Activated T-helper 1 cell treated with anti-CD3 and anti-CD28 coated beads, Interleukin-2, amount 50 U/mL, for 16 hours (primary cell): ENCODE data around the gene CNTNAP5.

ENCODE experiments used
- DNase-seq, 2 donors: peaks; one replicate each; pipeline ENCODE4 v3.0.0-alpha.2; 2020; ENCODE audit warnings: low read depth in 1 of 2, low spot score in 1 of 2

Gene CNTNAP5

DNA sequence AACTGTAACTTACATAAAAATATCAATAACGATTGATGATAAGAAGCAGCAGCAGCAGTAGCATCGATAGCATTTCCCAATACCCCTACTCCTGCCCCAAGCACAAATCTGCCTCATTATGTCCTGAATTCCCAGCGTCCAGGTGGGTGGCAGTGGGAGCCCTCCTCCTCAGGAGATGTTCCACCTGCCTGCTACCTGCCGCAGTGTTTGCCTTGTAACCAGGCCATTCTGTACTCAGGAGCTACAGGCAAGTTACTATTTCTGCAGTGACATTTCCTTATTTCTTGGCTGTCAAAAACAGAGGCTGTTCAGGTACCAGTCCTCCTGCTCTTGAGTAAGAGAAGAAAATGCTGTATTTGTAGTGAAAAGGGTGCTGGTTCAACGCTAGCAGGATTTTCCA is 236.4 kb downstream of the CNTNAP5 start:
- no peak for DNase-seq

DNA sequence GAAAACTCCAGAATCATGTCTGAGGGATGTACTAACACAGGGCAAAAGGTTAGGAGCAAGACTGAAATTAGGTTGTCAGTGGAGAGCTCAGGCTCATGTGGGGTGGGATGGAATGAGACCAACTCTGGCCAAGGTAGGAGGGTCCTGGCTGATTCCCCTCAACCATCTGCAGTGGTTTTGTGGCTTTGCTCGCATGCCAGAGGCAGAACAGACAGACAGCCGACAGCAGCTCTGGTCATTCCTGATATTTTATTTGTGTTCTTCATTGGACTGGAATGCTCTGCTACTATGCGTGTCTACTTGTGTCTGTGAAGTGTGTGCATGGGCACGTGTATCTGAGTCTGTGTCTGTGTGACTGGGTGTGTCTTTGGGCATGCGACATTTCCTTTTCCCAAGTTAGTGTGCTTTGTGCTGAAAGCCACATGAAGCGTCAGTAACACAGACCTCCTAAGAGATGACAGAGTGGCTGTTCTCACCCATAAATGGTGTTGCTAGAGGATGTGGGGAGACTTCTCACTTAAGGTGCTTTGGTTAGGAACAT is 239.5 kb downstream of the CNTNAP5 start:
- DNase-seq, result no peak

DNA sequence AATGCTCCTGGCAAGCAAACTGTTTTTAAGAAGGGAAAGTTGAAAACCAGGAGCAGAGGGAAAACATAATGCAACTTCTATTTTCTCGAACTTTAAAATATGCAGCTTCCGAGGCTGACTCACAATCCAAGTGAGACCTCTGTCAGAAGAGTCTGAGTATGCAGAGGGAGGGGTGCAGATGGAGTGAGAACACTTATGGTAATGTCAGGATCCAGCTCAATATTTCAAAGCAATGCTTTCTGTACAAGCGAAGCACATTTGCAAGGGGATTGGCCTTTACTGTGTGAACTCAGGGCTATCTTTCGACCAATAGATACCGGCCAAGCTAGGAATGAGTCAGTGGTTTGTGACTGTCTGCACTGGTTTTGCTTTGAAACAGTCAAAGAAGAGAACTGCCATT is 242.7 kb downstream of the CNTNAP5 start:
- no peak for DNase-seq

DNA sequence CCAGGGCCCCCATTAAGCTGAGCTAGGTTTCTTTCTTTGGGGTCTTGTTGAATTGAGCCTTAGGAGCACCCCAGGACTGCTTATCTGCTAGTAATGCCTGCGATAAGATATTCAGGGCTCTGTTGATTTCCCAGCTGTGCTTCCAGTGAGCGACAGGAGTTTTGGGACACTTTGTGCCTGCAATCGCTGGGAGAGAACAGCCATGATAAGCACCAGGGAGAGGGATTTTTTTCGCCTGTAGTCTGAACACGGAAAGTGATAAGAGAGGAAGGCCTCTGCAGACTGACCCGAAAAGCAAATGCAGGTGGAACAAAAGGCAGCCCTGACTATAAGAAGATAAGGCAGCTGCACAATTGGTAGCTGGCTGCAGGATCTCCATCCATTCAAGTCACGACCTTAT is 244.3 kb downstream of the CNTNAP5 start:
- no peak for DNase-seq

DNA sequence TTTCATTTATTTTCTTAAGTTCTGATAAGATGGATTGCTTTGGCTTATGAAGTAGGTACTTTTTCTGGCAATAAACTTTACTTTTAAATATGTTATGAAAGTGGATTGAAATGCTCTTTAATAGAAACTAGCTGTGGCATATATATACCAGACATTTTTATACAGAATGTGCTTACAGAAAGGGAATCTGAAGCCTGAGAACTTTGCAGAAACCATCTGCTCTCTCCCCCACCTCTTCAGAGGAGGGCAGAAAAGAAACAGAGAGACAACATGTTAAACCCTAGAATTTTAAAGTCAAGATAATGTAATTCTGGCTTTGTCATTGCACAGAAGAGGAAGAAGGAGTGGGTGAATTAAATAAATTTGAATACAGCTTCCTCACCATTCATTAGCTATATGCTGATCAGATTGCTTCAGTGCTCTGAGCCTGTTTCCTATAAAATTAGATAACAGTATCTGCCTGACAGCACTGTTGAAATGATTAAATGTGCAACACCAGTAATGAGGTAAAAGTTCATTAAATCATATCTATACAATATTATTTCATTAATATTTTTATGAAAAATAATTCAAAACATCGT is 247.3 kb downstream of the CNTNAP5 start:
- no peak for DNase-seq

DNA sequence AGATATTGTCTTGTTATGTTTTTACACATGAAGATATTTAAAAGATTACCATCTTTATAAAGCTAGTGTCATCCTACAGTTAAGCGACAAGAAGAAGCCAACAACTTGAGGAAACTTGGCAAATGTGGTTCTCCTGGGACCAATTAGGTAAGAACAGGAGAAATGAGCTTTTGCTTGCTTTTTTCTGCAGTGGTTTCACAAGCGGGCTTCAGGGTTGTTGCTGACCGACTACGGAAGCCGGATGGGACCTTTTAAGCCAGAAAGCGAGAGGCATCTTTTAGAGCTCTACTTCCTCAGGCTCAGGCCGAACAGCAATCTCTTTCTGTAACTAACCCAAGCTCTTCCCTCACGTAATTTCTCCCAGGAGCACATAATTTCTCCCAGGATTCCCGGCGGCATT is 256.5 kb downstream of the CNTNAP5 start:
- no peak for DNase-seq

DNA sequence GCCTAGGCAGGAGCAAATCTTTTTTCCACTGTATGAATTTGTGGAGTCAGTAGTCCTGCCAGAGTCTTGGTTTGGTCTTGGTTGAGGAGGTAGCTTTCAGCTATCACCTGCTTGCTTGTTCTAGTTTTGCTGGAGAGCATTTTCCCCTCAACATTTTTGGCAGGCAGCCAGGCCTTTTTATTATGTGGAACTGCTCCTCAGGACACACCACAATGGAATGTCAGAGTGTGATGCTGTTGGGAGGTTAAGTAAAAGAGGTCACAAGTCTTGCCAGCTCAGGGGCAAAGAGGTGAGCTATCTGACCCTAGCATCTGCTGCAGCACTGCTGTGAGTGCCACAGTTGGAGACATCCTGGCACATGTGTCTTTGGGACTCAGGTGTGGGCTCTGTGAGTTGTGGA is 258.0 kb downstream of the CNTNAP5 start:
- DNase-seq, result no peak

DNA sequence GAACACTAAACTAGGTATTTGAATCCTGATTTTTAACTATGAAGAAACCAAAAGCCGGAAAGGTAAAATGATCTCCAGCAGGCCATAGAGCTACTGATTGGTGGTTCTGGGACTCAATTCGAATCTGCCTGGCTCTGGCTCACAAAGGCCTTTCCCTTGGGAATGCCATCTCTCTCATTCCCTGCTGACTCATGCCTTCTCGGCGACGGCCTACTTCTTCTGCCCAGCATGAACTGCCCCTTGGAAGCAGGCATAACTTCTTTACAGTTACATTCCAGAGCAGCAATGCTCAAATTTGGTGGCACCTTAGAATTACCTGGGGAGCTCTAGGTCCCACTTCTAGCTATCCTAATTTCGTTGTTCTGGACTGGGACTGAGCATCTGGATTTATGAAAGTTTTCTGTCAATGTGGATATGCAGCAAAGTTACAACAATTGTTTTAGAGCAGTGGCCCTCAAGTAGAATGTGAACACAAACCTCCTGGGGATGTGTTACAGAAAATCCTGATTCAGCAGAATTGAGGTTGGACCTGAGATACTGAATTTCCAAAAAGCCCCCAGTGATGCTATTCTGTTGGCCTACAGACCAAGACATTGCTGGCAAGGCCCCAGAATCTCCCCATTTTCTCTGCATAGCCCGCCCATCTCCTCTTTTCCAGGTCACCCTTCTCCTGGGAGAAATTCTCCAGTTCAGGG is 261.1 kb downstream of the CNTNAP5 start:
- no peak for DNase-seq

DNA sequence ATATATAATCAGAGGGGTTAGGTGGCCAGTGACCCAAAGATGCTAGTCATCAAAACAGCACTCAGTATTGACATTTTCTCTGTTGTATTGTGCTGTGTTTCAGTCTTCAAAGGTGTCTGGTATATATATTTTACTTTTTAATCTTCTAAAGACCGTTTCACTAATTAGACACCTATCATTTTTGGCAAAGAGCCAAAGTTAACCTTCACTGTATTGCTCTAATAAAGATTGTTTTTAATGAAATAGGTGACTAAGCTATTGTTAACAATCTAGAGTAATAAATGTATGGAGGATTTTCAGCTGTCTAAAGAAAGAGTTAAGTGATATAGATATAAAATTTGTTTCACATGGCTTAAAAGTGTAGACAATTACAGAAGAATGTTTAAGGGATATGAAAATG is 264.0 kb downstream of the CNTNAP5 start:
- no peak for DNase-seq

DNA sequence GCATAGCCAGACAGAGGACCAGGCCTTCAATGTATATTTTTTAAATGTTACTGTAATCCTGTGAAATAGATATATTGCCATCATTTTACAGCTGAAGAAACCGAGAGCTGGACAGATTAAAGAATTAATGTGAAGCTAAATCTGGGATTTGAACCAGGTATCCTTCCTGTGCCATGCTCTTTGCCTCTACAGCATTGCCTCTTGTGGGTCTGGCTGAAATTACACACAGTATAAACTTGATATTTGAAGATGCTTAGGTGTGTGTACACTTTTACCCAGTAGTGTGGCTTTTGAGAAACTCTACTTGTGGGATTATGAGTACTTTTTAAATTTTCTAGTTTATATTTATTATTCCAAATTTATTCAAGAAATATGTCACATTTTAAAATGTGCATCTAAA is 264.5 kb downstream of the CNTNAP5 start:
- no peak for DNase-seq

DNA sequence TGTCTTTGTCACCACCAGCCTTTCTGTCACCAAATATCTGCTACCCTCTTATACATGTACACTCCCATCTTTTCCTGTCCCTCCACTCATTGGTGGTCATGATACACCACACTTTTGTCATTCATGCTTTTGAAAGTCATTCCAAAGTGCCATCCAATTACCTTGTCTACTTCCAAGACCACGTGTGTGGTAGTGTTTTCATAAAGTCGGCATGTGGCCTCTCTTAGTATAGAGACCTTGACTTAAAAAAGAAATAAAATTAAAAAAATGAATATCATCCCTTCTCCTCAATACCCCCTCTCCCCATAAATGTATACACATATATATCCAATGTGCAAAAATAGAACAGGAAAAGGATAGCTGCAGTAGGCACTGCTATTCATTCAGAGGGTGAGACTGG is 271.4 kb downstream of the CNTNAP5 start:
- no peak for DNase-seq

DNA sequence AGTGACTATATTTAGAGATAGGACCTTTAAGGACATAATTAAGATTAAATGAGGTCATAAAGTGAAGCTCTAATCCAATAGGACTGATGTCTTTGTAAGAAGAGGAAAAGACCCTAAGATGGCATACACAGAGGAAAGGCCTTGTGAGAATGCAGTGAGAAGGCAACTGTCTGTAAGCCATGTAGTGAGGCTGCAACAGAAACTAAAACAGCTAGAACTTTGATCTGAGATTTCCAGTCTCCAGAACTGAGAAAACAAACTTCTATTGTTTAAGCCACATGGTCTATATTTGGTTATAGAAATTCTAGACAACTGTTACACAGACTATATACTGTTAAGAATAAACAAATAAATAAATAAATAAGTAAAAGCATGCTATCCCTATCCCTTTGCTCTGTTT is 276.8 kb downstream of the CNTNAP5 start:
- DNase-seq, result no peak

DNA sequence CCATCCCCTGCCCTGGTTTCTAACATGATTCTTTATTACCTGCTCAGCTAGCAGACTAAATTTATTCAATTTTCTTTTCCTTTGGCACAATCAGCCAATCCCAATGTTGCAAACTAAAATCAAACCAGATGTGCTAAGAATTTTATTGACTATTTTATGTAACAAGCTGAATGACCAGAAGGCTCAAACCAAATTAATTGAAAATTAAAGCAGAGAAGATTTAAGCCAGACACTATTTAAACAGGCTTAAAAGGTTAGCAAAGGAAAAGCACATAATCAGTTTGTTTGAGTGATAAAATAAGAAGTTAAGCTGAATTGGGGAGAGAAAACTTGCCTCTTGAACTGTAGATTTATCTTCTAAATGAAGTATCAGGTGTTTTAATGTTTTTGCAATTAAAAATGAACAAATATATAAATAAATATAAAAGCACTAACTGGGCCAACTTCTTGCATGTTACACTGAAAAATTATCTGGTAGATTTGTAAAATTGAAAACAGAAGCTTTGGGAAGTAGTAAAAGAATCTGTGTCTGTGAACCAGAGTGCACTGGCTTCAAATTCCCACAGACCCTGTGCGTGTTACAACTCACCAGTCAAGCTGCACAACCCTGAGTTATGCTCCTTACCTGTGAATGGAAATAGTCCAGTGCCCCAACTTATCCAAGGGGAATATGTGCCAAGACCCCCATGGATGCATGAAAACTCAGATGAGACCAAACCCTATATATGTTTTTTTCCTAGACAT is 283.4 kb downstream of the CNTNAP5 start:
- DNase-seq, result no peak

DNA sequence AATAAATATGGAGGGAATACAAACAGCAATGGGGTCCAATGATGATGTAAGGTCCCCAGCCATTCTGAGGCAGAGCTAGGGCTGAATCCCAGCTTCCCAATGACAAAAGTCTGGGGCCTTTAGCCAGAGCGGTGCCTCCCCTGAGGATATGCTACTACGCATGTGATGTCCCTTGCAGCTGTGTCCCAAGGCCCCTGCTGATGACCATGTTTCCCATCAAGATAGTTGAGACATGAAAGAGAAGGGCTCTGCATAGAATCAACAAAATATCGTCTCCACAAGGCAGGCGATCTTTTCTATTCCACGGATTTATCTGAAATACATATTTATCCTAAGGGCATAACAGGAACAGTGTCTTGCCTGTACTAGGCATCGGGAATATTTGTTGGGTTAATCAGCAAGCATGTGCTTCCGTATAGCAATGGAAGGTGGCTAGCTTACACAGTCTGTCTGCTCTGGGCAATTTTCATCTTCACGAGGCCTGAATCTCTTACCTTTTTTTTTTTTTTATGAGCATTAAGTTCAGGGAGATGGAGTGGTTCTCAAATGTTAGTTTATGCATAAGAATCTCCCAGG is 284.6 kb downstream of the CNTNAP5 start:
- no peak for DNase-seq

DNA sequence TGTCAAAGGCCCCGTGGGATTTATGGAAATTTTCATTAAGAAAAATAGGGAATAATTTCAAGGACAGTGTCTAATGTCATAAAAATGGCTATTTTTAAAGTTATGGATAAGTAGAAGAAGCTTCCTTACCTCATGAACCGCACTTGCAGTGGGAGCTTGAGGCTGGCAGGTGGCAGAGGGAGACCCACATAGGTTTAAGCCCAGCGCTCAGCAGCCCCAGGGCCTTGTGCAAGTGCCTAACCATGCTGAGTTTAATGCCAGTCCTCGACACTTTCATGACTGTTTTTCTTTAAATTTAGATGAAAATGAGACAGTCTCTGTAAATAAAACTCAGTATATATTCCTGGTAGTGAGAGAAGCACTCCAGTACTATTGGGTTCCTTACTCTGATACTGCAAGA is 285.6 kb downstream of the CNTNAP5 start:
- no peak for DNase-seq

DNA sequence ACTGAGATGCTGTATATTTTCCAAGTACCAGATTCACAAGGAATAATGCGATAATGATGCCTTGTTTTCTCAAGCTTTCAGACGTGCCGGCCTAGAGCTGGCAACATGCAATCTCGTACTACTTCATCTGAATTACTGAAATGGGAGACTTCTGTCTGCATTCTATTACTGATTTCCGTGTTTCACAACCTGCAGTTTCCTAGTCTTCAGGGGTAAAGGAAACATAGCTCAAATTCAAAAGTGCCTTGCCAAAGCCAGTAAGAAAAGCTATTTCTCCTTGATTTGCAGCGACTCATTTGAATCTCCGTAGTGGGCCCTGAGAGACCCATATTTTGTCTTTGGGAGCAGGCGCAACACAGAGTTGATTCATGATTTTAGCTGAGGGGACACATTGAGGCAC is 289.0 kb downstream of the CNTNAP5 start:
- DNase-seq, result no peak

DNA sequence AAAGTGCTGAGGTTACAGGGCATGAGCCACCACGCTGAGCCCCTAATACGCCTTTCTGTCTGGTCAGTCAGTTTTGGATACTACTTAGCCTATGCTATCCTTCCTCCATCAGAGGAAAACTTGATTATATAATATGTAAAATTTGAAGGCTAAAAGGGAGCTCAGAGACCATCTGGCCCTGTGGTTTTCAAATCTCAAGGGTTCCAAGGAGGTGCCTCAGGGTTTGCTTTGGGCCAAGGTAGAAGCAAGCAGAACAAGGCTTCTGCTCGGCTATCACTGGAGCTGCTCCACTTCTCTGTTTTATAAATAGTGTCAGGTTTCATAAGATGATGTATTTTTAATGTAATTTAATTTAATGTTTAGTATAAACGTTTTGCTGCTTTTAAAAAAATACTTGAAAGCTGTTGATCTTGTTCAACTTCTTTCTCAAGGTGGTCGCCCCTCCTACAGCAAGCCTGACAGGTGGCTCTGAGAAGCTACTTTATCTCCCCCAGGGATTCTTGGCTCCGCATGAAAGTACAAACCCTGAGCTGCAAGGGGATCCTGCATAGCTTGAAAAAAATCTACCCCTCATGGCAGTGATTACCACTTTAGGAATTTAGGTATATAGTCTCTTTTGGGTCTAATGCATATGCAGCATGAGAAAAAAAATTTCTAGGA is 290.3 kb downstream of the CNTNAP5 start:
- no peak for DNase-seq

DNA sequence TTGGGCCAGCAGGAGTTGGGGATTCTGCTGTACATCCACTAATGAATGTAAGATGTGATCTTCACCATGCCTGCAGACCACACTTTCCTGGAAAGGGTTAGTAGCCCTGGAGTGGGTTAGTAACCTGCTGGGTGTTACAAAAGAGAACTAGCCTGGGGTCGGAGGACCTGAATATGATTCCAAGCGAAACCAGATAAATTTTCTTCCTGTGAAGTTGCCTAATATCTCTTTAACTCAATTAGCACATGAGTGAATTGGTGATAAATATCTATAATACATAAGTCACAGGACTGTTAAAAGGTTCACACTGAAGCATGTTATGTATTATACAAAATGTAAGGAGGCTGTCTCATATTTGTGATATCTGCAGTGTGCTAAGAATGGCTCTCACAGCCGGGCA is 291.0 kb downstream of the CNTNAP5 start:
- no peak for DNase-seq

DNA sequence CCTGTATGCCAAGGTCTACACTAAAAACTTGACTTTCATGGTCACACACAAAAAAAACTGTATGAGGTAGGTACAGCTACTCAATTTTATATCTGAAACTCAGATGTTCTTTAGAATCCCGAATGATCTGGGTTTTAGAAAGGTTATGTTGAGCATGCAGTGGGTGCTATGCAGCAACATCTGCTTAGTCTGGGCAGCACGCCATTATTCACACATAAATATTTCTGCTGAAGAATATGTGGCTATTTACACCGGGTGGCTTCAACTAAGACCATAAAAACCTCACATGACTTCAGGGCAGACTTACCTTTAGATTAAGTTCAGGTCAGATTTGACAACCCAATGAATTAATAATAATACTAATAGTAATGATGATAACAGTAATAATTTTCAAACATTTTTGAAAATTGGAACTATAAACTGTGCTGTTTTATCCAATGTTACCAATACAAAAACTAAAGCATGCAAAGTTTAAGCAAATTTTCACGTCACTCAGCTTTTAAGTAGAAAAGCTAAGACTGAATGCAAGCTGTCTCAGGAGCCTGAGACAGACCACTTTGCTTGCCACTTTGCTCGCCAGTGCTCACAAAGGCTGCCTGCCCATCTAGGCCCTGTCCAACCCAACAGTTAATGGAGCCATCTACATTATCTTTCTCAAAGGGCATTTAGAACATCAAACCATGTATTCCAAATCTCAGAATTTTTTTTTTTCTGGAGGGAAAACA is 292.0 kb downstream of the CNTNAP5 start:
- no peak for DNase-seq

DNA sequence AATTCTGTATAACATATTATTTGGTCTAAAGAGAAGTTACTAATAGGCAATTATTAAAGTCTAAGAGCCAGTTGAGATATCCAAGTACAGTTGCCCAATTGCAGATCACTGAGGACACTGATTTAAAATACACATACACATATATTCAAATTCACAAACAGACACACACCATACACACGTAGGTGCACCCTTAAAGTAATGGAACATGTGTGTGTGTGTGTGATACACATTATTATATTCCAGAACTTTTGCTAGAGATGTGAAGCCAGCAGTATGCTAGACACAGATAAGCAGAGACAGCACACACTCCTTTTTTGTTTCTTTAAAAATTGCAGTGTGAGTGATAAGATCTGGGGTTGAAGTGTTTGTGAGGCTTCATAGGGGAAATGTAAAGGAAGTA is 292.5 kb downstream of the CNTNAP5 start:
- no peak for DNase-seq

DNA sequence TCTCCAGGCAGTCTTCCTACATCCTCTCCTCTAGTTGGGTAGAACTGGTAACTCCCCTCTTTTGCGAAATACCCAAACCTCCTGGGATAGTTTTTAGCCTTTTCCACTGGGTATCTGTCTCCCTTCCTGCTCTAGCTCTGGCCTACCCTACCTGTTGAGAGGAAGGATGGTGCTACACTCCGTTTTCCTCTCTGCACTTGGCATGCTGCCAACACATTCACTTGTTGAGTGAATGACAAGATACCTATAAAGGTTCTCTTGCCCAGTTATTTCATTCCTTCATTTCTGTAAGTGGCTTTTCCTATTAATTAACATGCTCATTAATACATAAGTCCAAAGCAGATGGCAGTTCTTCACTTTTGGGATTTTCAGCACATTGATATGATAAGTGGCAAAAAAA is 293.8 kb downstream of the CNTNAP5 start:
- DNase-seq, result no peak
